NCI-H2081 treated with DMSO at 0.1 percent for 48 hours (cell line): Measurements from ENCODE around the gene HGS.

Experiments
- DNase-seq: peaks from one replicate; lab custom pipeline; 2025; lab: John Stamatoyannopoulos, UW

HGS gene

DNA sequence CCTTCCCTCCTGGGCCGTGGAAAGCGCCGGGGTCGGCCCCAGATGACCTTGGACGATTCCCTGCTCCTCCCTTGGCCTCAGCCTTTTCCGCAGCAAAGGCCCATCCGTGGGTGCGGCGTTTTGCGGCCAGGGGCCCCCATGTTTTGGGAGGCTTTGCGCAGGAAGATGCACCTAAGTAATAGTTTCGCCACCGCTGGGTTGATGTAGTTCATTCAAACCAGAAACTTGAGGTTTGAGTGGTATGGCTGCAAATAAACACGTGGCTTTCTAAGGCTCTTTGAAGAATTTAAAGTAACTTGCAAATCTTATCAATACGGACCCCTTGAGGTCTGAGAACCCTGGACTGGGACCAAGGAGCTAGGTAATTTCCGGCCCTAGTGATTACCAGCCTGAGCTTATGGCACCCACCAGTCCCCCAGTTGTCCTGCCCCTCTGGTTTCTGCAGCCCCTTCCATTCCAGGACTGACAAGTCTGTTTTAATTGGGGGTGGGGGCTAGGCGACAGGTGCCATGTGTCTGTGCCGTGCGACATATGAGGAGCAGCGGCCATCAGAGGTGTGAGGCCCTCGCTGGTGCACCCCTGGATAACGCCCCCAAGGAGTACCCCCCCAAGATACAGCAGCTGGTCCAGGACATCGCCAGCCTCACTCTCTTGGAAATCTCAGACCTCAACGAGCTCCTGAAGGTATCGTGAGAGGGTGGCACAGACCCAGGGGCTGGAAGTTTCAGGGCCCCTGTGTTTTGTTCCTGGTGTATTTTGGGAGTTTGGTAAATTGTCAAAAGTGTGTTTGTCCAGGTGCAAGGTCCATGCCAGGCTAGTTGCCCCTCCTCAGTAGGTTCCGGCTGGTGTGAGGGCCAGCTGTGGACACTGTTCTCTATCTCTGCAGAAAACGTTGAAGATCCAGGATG lies 20.2 kb downstream of the HGS start:
- no peak for DNase-seq

- no peak for DNase-seq
Observed at GRCh38 chr17:81705518-81706231, 21.9 kb downstream of the HGS start.

DNA sequence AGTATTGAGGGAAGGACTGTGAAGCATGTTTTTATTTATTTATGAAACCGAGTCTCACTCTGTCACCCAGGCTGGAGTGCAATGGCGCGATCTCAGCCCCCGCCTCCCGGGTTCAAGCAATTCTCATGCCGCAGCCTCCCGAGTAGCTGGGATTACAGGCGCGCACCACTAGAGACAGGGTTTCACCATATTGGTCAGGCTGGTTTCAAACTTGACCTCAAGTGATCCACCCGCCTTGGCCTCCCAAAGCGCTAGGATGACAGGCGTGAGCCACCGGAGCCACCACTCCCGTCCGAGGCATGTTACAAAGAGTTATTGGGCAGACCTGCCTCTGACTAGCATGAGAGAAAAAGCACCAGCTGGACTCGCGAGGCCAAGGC lies 22.4 kb downstream of the HGS start:
- no peak for DNase-seq

DNA sequence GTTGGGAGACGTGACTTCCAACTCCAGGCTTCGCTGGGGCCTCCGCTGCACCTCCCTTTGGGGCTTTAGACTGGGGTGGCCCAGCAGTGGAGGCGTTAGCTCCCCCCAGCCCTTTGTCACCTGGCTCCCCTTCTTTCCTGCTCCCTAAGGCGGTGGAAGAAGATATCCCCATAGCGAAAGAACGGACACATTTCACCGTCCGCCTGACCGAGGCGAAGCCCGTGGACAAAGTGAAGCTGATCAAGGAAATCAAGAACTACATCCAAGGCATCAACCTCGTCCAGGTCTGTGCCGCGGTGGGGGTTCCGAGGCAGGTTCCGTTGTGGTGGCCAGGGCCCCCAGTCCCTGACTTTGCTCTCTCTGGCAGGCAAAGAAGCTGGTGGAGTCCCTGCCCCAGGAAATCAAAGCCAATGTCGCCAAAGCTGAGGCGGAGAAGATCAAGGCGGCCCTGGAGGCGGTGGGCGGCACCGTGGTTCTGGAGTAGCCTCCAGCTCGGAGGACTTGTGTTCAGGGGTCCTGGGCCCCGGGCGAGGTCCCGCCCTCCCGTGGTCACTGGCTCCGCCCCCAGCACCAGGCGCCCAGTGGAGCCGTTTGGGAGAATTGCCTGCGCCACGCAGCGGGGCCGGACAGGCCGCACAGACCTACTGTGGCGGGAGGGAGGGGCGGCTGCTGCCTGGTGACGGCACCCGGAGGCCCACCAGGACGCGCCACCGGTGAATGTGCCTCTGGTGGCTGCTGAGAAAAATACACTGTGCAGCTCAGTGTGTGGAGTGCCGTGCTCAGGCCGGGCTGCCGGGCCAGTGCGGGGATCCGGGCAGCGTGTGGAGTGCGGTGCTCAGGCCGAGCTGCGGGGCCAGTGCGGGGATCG lies 23.2 kb downstream of the HGS start:
- DNase-seq = no peak

- no peak for DNase-seq
Observed at GRCh38 chr17:81707725-81708646, 24.2 kb downstream of the HGS start.

DNA sequence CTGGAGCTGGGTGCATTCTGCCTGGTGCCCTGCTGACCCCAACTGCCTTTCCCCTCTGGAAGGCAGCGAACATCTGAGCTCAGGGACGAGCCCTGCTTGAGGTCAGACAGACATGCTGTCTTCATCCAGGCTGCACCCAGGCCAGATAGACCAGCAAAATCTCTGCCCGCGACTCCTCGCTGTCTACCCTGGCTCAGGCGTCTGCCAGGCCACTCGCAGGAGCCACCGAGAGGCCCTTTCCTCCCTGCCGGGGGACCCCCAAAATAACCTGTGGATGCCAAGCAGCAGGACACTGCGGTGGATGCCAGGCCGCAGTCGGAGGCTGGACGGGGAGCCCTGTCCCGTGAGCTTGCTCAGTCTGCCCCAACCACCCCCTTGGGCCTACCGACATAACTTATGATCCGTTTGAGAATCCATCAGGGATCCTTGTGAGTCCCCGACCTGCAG lies 25.0 kb downstream of the HGS start:
- no peak for DNase-seq

- DNase-seq = peak; percentile 53
Observed at GRCh38 chr17:81710514-81711308, 26.9 kb downstream of the HGS start.

DNA sequence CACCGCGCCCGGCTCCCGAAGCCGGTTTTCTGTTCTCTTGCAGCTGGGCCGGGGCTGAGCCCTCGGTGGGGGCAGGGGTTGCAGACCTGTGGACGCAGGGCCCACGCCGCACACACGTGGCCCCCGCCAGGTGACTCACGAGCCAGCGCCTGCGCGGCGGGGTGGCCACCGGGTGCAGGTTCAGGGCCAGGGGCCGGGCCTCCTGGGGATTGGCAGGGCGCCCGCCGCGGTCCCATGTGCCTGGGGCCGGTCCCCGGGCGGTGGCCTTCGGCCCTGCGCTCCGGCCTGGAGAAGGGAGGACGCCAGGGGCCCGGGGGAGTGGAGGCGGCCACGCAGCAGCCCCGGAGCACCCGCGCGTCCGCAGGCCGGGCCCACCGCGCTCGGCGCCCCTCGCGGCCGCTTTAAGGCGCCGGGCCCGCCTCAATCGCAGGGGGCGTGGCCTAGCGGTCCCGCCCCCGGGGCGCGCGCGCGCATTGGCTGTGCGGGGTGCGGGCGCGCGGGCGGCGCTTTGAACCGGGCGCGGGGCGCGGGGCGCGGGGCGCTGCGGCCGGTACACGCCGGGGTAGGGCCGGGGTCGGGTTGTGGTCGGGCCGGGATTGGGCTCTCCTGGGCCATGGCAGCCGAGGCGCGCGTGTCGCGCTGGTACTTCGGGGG lies 28.1 kb downstream of the HGS start, which contains the start of gene SLC25A10:
TSS of gene SLC25A10 (plus strand) at position 471 of the 654 bp plus-strand sequence. CDS start at position 614, 143 bp downstream.
- peak; percentile 47 for DNase-seq

GRCh38 chr17:81712468-81713003 lies 28.7 kb downstream of the HGS start:
- DNase-seq = no peak

GRCh38 chr17:81713004-81713555 lies 29.3 kb downstream of the HGS start:
- no peak for DNase-seq

DNA sequence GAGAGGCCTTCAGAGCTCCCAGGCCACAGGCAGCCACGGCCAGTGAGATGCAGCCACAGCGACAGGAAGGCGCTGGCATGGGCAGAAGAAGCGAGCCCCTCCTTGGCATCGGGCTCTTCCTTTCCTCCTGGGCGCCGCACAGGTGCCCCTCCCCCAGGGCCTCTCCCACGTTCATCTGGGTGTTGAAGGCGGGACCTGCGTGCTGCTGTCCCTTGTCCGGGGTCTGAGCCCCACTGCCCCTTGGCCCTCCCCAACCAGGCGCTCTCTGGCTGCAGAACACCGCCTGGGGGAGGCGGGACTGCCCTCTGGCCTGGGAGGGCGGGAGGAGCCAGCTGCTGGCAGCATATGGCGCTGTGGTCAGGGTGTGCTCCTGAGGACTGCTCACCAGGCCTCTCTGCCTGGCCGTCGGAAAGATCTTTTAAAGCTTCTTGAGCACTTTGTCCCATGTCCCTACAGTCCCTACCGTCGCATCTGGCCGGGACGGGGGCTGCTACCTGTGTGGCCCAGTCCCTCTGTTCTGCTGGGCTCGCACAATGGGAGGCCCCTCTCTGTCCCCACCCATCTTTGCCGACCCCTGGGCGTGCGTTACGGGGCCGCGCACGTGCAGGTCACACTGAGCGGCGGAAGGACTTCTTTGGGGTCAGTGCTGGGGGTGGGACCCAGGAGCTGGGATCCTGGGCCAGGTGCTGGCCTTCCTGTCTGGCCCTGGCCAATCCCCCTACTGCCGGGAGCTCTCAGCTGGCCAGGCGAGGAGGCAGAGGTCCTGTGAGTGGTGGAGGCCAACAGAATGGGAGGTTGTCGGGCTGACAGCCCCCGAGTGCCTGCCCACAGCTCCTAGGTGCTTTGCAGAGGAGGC lies 30.0 kb downstream of the HGS start:
- no peak for DNase-seq

DNA sequence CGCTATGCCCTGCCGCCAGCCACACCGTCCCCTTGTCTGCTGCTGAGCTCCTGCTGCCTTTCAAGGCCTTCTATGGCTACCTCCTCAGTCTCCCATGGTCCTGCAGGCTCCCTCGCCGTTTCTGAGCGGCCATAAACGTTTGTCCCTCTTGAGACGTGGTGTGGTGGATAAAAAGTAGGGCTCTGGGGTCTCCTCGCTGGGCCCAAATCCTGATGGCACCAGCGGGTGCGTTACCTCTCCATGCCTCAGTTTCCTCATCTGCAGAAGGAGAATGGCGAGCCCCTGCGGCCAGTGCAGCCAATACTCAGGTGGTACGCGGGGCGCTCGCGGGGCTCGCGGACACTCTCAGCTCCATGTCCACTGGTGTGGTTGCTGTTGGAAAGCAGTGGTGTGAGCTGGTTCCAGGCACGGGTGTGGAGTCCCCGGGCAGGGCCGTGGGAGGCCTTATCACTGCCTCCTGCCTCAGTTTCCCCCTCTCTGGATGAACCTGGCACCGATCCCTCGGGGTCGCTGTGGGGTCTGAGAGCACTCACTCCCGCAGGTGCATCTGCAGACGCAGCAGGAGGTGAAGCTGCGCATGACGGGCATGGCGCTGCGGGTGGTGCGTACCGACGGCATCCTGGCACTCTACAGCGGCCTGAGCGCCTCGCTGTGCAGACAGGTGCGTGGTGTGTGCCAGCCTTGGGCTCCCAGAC lies 30.7 kb downstream of the HGS start:
- DNase-seq = no peak

- no peak for DNase-seq
Observed at GRCh38 chr17:81715107-81715871, 31.5 kb downstream of the HGS start.

DNA sequence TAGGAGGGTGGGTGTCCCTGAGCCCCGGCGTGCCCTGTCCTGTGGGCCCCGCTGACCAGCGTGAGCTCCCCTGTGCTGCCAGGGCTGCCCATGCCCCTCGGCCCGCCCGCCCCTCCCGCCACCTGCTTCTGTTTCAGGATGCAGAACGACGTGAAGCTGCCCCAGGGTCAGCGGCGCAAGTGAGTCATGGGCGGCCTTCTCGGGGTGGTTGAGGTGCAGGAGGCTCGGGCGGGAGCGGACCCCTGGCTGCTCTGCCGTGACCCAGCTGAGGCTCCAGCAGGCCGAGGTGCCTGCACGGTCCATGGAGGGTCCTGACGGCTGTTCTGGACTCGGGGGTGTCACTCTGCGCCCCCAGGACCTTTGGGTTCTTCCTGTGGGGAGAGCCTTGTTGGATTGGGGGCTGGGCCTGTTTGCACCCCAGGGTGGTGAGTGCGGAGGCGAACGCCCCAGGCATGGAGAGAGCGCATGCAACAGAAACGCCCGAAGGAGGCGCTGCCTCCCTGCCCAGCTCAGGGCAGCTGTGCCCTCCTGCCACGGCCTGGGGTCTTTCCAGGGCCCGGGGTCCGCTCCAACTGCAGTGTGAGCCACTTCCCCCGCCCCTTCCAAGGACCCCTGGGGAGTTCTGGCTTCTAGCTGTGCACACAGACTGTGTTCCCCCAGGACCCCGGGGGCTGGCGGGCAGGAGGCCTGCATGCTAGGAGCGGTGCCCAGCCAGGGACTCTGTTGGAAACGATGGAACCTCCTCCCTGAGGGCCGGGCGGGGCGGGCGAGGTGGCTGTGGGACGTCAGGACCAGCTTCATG lies 32.3 kb downstream of the HGS start:
- no peak for DNase-seq

DNA sequence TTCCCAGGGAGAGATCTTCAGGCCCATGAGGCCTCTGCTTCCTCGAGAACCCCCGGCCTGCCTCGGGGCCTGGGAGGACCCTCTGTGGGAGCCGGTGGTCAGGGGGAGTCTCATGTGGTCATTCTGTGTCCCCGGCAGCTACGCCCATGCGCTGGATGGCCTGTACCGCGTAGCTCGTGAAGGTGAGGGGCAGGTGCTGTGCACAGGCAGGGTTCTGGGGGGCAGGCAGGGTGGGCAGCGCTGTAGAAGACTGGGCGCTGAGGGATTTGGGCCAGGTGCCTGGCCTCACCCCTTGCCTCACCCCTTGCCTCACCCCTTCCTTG lies 32.8 kb downstream of the HGS start:
- no peak for DNase-seq
